Sigmoid colon (tissue), 7 donors: Measurements from ENCODE around the gene IL22RA2. TPM values are rescaled to one million over a fixed set of nuclear protein-coding genes. Genes with fewer than 3 reads are reported as not detected.
"Not testable (repeated sequence)": the region's sequence is repeated elsewhere in the genome, so short reads cannot be mapped to it uniquely, and the experiment has no call there.

Experiments
- DNase-seq: peaks from one replicate; pipeline ENCODE4 v3.0.0-alpha.2; 2019
- H3K27ac ChIP-seq, 4 donors: fragments of 200-600 bp; sonication (generic); one replicate each; pipeline ENCODE4 v1.5.1; 2016 to 2019; ENCODE audit warnings: mild to moderate bottlenecking in 1 of 4
- H3K27me3 ChIP-seq, 3 donors: fragments of 200-600 bp; sonication (generic); one replicate each; pipeline ENCODE4 v1.5.1; 2019; ENCODE audit warnings: mild to moderate bottlenecking in 1 of 3
- H3K36me3 ChIP-seq, 4 donors: fragments of 200-600 bp; sonication (generic); one replicate each; pipeline ENCODE4 v1.5.1; 2016 to 2019
- H3K4me1 ChIP-seq, 4 donors: fragments of 200-600 bp; sonication (generic); one replicate each; pipeline ENCODE4 v1.5.1; 2017 to 2019
- H3K4me3 ChIP-seq, 4 donors: fragments of 200-600 bp; sonication (generic); one replicate each; pipeline ENCODE4 v1.5.1; 2017 to 2019; ENCODE audit warnings: mild to moderate bottlenecking in 2 of 4, moderate library complexity in 1 of 4
- H3K9me3 ChIP-seq, 4 donors: fragments of 200-600 bp in 3 of 4; sonication (generic) in 3 of 4; one replicate each; pipeline versions ENCODE4 v1.5.1 to v1.6.1; 2013 to 2019
- EP300 ChIP-seq, 4 donors: sonication (generic); formaldehyde crosslinking; IDR thresholded peaks; one replicate each; pipeline ENCODE4 v1.6.1; 2017; ENCODE audit warnings: antibody characterized with exemption in 4 of 4
- POLR2A ChIP-seq, 2 donors: fragments of 450-650 bp; IDR thresholded peaks; one replicate each; pipeline ENCODE4 v1.6.1; 2016; ENCODE audit warnings: antibody characterized with exemption in 2 of 2, mild to moderate bottlenecking in 2 of 2, moderate library complexity in 2 of 2
- POLR2AphosphoS5 ChIP-seq, 4 donors: sonication (generic); formaldehyde crosslinking; IDR thresholded peaks; one replicate each; pipeline ENCODE4 v1.6.1; 2017; ENCODE audit warnings: antibody characterized with exemption in 4 of 4
- WGBS, 2 donors: extraction: QIAGEN DNeasy Blood & Tissue Kit; methylation state at CpG; one replicate each; pipeline ENCODE4 v1.1.7; 2013; 5-methylcytosine and 5-hydroxymethylcytosine counted together
- intact Hi-C: fragments of 100-400 bp; cut with DNase I; formaldehyde crosslinking; loops from one replicate; pipeline ENCODE4 v1.15.1; 2023
- polyA plus RNA-seq, 3 donors: library from polyadenylated mRNA; stranded (reverse); fragments of 200-250 nt; gene quantifications; one replicate each; pipeline ENCODE4 v1.2.3, GENCODE V29; 2013
- total RNA-seq, 4 donors: library from RNA; depleted of rRNA; stranded (reverse); fragments of >200 nt; gene quantifications; one replicate each; pipeline ENCODE4 v1.1.0, GENCODE V29; 2016
- TF ChIP-seq, protein P1 (sequence below), 4 experiments: fragments of 450-650 bp in 3 of 4; fragments of 200-600 bp in 1 of 4; IDR thresholded peaks; one replicate each; pipeline ENCODE4 v1.5.1; 2016 to 2019; ENCODE audit warnings: antibody characterized with exemption in 4 of 4, mild to moderate bottlenecking in 3 of 4, moderate library complexity in 2 of 4
- donor health status: healthy with polysubstance abuse.
- donor health status: Bipolar disorder and iron deficiency.
- donor health status: healthy.

The IL22RA2 gene
- total and polyA plus RNA-seq, 7 donors: 0.35 TPM; not detected in 6

DNA sequence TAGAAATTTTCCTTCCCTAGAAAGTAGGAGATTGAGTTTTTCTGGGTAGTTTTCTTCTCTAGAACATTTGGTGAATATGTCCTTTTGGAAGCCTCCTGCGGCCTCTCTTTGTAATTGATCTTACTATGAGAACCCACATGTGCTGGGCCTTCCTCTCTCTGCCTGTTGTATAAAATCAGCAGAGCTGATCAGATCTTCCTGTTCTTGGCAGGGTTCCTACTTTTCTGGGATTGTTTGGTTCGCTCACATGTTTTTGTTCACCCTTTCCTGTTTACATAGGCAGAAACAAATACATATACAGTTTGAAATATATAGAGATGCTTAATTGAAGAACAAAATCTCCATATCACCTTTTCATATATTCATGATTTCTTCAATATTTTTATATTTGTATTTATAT lies 57.8 kb downstream of the IL22RA2 start:
- Histone ChIP-seq H3K27me3 (no peaks in the 10 kb centered on the region), H3K9me3 (peaks cover 0 to 11% (median under 1%) of the 10 kb centered on the region in 4 donors), H3K4me1 (no peaks in the 10 kb centered on the region), H3K36me3 (no peaks in the 10 kb centered on the region), H3K4me3 (no peak overlapping the region), H3K27ac (no peak overlapping the region)
- no peak for DNase-seq
- TF ChIP-seq POLR2AphosphoS5 (IDR thresholded peaks at IDR 0.05): no peak
- TF ChIP-seq, protein P1, sequence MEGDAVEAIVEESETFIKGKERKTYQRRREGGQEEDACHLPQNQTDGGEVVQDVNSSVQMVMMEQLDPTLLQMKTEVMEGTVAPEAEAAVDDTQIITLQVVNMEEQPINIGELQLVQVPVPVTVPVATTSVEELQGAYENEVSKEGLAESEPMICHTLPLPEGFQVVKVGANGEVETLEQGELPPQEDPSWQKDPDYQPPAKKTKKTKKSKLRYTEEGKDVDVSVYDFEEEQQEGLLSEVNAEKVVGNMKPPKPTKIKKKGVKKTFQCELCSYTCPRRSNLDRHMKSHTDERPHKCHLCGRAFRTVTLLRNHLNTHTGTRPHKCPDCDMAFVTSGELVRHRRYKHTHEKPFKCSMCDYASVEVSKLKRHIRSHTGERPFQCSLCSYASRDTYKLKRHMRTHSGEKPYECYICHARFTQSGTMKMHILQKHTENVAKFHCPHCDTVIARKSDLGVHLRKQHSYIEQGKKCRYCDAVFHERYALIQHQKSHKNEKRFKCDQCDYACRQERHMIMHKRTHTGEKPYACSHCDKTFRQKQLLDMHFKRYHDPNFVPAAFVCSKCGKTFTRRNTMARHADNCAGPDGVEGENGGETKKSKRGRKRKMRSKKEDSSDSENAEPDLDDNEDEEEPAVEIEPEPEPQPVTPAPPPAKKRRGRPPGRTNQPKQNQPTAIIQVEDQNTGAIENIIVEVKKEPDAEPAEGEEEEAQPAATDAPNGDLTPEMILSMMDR (IDR thresholded peaks at IDR 0.05): no peak
- TF ChIP-seq EP300 (IDR thresholded peaks at IDR 0.05): no peak
- no peak for TF ChIP-seq POLR2A (IDR thresholded peaks at IDR 0.05)
- intact Hi-C loops: no loop called here
- 77 to 80% methylated on average over 2 of the region's 2 CpGs for WGBS, 2 donors

DNA sequence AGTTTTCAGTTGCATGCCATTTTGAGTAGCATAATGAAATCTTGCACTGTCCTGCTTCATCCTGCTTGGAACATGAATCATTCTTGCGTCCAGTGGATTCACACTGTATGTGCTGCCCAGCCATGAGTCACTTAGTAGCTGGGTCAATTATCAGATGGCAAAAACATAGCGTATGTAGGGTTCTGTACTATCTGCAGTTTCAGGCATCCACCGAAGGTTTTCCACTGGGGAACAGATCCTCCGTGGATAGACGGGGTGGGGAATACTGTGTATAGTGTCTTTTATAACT lies 61.4 kb downstream of the IL22RA2 start:
- no peak overlapping the region for H3K4me3 ChIP-seq
- DNase-seq: no peak
- no peaks in the 10 kb centered on the region for H3K27me3 ChIP-seq
- no peak overlapping the region for H3K27ac ChIP-seq
- H3K4me1 ChIP-seq: no peaks in the 10 kb centered on the region
- no peaks in the 10 kb centered on the region for H3K36me3 ChIP-seq
- H3K9me3 ChIP-seq: no peaks in the 10 kb centered on the region
- intact Hi-C loops: no loop called here
- no peak for TF ChIP-seq POLR2AphosphoS5 (IDR thresholded peaks at IDR 0.05)
- no peak for TF ChIP-seq POLR2A (IDR thresholded peaks at IDR 0.05)
- 91 to 95% methylated on average over 5 of the region's 5 CpGs for WGBS, 2 donors

DNA sequence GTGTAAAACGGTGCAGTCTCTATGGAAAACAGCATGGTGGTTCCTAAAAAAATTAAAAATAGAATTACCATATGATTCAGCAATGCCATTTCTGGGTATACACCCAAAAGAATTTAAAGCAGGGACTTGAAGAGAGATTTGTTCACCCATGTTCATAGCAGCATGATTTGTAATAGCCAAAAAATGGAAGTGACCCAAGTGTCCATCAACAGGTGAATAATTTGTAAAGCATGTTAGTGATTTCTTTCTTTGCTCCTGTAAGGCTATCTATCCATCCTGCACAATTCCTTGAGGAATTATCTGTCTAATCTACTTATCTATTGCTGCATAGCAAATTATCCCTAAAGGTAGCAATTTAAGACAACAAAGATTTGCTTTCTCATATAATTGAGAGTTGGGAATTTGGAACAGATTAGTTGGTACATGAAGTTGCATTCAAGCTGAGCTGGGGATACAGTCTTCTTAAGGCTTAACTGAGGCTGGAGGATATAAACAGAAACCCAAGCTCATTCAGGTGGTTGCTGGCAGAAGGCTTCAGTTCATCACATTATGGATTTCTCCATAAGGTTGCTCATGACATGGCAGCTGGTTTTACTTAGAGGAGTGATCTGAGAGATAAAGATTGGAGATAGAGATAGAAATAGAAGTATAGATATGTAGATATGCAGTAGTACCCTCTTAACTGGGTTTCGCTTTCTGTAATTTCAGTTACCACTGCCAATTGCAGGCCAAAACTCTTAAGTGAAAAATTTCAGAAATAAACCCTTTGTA lies 62.0 kb downstream of the IL22RA2 start:
- Histone ChIP-seq H3K36me3 (no peaks in the 10 kb centered on the region), H3K4me3 (no peak overlapping the region), H3K4me1 (no peaks in the 10 kb centered on the region), H3K9me3 (no peaks in the 10 kb centered on the region), H3K27me3 (no peaks in the 10 kb centered on the region), H3K27ac (no peak overlapping the region)
- TF ChIP-seq, protein P1 (IDR thresholded peaks at IDR 0.05): no peak
- TF ChIP-seq POLR2A (IDR thresholded peaks at IDR 0.05) (no peak), EP300 (IDR thresholded peaks at IDR 0.05) (no peak), POLR2AphosphoS5 (IDR thresholded peaks at IDR 0.05) (no peak)
- intact Hi-C loops: no loop called here
- WGBS, 2 donors: 88 to 94% methylated on average over 2 of the region's 2 CpGs
- DNase-seq: no peak

DNA sequence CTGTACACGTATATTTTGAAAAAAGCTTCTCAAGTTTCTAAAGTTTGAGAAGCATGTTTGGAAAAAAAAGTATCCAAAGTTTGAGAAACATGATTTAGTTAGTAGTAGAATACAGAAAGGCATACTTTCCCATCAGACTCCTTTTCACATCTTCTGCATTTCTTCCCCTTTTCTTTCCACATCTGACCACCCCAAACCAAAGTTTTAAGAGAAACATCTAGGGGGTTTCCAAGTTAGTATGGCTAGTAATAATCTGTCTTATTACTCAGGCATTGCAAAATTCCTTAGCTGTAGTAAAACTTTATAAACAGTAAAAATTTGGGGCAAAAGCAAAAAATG lies 65.7 kb downstream of the IL22RA2 start:
- H3K27me3 ChIP-seq: no peaks in the 10 kb centered on the region
- intact Hi-C loops: no loop called here
- no peak overlapping the region for H3K4me3 ChIP-seq
- TF ChIP-seq EP300 (IDR thresholded peaks at IDR 0.05) (no peak), POLR2AphosphoS5 (IDR thresholded peaks at IDR 0.05) (no peak), POLR2A (IDR thresholded peaks at IDR 0.05) (no peak)
- TF ChIP-seq, protein P1 (IDR thresholded peaks at IDR 0.05): no peak
- WGBS, 2 donors: 43 to 52% methylated on average over 1 of the region's 1 CpG
- H3K4me1 ChIP-seq: no peaks in the 10 kb centered on the region
- H3K36me3 ChIP-seq: no peaks in the 10 kb centered on the region
- no peak overlapping the region for H3K27ac ChIP-seq
- DNase-seq: no peak
- no peaks in the 10 kb centered on the region for H3K9me3 ChIP-seq

DNA sequence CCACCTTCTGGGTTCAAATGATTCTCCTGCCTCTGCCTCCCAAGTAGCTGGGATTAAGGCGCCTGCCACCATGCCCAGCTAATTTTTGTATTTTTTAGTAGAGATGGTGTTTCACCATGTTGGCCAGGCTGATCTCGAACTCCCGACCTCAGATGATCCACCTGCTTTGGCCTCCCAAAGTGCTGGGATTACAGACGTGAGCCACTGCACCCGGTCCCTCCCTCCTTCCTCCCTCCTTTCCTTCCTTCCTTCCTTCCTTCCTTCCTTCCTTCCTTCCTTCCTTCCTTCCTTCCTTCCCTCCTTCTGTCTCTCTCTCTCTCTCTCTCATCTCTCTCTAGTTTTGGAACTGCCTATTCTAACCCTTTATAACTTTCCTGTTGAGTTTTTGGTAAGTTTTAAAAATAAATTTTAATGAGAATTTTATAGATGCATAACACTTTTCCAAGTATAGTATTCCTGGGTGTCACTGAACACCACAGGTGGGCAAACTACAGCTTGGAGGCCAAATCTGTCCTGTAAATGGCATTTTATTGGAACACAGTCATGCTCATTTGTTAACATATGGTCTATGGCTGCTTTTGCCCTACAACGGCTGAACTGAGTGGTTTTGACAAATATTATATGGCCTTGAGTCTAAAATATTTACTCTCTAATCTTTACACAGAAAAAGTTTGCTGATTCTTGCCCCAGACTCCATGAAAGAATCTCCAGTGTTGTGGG lies 66.2 kb downstream of the IL22RA2 start:
- H3K27me3 ChIP-seq, H3K4me3 ChIP-seq, DNase-seq, H3K4me1 ChIP-seq, H3K9me3 ChIP-seq, H3K27ac ChIP-seq, intact Hi-C loops, H3K36me3 ChIP-seq: not testable (repeated sequence)
- WGBS, 2 donors: 75 to 77% methylated on average over 6 of the region's 6 CpGs
